ENCODE data around the gene CDH6.

CDH6 gene

DNA sequence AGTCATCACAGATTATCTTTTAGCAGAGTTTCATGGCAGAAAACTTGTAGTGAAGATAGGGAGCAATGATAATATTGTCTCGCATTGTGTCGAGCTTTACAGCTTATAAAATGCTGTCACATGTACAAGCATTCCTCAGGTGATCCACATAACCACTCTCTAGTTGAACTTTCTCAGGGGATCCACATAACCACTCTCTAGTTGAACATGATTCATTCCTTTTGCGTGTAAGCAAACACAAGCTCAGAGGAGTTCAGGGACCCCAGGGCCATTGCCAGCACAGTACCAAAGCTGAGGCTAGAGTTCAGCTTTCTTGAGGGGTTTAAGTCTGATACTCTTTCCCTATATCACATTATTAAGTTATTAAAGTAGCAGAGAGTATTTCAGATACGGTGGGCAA lies 86.7 kb downstream of the CDH6 start:
- no peak for DNase-seq (ENCODE audit: low read depth)
- TF ChIP-seq, protein P1, sequence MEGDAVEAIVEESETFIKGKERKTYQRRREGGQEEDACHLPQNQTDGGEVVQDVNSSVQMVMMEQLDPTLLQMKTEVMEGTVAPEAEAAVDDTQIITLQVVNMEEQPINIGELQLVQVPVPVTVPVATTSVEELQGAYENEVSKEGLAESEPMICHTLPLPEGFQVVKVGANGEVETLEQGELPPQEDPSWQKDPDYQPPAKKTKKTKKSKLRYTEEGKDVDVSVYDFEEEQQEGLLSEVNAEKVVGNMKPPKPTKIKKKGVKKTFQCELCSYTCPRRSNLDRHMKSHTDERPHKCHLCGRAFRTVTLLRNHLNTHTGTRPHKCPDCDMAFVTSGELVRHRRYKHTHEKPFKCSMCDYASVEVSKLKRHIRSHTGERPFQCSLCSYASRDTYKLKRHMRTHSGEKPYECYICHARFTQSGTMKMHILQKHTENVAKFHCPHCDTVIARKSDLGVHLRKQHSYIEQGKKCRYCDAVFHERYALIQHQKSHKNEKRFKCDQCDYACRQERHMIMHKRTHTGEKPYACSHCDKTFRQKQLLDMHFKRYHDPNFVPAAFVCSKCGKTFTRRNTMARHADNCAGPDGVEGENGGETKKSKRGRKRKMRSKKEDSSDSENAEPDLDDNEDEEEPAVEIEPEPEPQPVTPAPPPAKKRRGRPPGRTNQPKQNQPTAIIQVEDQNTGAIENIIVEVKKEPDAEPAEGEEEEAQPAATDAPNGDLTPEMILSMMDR (conservative IDR thresholded peaks at IDR 0.05; ENCODE audit: low read length), result no peak
- H3K4me3 ChIP-seq (ENCODE audit: low read length), result no peak overlapping the region

DNA sequence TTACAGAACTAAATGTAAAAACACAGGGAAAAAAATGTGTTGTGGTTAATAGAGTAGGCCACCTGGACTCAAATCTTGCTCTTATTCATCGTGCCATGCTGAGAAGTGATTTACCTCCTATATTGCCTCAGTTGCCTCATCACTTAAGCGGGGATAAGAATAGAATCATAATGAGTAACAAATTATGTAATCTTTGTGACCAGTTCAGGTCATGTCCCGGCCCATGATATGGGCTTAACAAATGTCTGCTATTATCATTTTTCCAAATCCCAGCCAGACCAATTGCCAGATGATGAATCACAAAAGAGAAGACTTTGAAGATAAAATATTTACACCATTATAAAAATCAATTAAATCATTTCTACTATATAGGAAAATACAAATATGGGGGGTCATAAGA lies 89.8 kb downstream of the CDH6 start:
- no peak for DNase-seq (ENCODE audit: low read depth)
- H3K4me3 ChIP-seq (ENCODE audit: low read length), result no peak overlapping the region
- TF ChIP-seq, protein P1 (conservative IDR thresholded peaks at IDR 0.05; ENCODE audit: low read length), result no peak

DNA sequence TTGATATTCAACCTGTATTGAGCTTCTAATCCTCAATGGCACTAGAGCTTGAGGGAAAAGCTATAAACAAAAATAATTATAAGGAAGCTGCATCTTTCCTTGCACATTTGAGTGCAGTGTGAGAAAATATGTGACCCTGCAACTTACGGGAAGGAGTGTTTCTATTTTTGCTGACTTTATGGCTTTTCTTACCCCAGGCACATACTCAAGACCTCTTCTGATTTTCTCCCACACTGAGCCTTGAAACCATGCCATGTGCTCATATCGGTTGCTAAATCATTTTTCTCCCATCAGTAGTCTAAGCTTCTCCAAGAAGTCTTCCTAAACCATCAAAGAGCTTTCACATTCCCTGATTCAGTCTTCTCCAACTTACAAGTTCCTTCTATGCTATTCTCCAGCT lies 91.5 kb downstream of the CDH6 start:
- no peak overlapping the region for H3K4me3 ChIP-seq (ENCODE audit: low read length)
- TF ChIP-seq, protein P1 (conservative IDR thresholded peaks at IDR 0.05; ENCODE audit: low read length), result no peak
- DNase-seq (ENCODE audit: low read depth), result peak; percentile 13

DNA sequence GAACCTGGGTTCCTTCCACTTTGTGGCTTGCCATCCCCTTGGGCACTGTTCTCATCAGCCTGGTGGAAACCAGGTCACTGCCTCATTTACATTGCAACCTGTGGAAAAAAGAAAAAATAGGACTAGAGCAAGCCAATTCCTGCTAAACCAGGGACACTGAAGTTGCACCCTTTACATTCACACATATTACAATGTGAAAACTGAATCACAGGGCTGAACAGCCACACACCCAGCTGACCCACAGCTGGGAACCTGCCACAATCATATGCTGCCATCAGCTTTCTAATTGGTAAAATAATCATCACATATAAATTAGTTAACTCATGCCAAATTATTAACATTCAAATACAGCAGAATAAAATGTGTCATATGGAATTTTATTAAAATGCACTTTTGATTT lies 94.5 kb downstream of the CDH6 start:
- no peak overlapping the region for H3K4me3 ChIP-seq (ENCODE audit: low read length)
- no peak for DNase-seq (ENCODE audit: low read depth)
- TF ChIP-seq, protein P1 (conservative IDR thresholded peaks at IDR 0.05; ENCODE audit: low read length), result no peak

DNA sequence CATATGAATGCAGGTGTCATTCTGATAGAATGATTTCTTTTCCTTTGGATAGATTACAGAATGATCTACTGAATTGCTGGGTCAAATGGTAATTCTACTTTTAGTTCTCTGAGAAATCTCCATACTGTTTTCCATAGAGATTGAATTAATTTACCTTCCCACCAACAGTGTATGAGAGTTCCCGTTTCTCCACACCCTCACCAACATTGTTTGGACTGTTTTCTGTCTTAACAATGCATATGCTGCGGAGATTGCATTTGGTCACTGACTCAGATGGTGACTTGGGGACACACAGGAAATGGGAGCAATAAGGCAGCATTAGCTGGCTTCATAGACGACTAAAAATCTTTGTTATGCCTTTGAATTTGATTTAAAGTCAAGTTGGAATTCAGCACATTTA lies 95.9 kb downstream of the CDH6 start:
- TF ChIP-seq, protein P1 (conservative IDR thresholded peaks at IDR 0.05; ENCODE audit: low read length), result no peak
- no peak overlapping the region for H3K4me3 ChIP-seq (ENCODE audit: low read length)
- DNase-seq (ENCODE audit: low read depth), result no peak

DNA sequence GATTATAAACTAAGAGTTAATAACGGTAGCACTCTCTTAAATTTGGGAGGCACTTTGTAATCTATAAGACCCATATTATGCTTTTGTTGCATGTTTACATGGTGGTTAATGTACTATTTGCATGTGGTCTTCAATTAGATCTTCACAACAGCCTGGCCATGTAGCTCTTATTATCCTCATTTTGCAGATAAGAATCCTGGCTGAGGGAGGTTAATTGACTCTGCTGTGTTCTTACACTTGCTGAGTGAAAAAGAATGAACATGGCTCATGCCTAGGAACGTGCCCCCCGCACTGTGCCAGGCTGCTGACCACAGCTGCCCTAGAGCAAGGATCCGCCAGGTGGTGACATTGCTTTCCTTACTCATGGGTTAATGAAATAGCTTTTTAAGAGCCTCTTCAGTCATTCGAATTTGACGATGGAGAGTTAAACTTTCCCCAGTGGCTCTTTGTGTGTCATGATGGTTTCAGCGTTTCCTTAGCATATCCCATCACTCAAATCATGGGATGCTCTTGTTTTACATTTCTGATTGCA lies 97.9 kb downstream of the CDH6 start:
- no peak for DNase-seq (ENCODE audit: low read depth)
- no peak overlapping the region for H3K4me3 ChIP-seq (ENCODE audit: low read length)
- TF ChIP-seq, protein P1 (conservative IDR thresholded peaks at IDR 0.05; ENCODE audit: low read length), result peak; percentile 27

DNA sequence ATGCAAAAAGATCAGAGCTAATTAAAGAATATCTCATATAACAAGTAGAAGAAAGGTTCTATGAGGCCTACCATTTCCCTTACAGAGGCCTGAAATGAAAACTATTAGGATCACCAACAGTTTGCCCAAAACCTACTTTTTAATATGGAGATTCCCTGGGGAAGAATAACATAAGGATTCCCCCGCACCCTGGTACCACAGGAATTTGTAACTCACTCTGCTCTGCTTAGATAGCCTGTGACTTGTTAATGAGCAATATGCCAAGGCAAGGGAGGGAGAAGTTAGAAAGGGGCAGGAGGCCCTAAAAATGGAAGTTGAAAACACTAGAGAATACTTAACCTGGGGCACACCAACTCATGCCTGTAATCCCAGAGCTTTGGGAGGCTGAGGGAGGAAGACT lies 107.0 kb downstream of the CDH6 start:
- DNase-seq (ENCODE audit: low read depth), result peak; percentile 18
- TF ChIP-seq, protein P1 (conservative IDR thresholded peaks at IDR 0.05; ENCODE audit: low read length), result no peak
- H3K4me3 ChIP-seq (ENCODE audit: low read length), result no peak overlapping the region
